Cortex of kidney (tissue), 1 donor: ENCODE data around the gene HOXB13.
"Not testable (repeated sequence)": the region's sequence is repeated elsewhere in the genome, so short reads cannot be mapped to it uniquely, and the experiment has no call there.

Experiments
- DNase-seq: peaks from one replicate; lab custom pipeline; 2025; lab: John Stamatoyannopoulos, UW

The HOXB13 gene

GRCh38 chr17:48726114-48726915 is 2.2 kb downstream of the HOXB13 start:
- no peak for DNase-seq

GRCh38 chr17:48725288-48726064 is 3.1 kb downstream of the HOXB13 start:
- DNase-seq, result no peak

GRCh38 chr17:48725004-48725287 is 3.6 kb downstream of the HOXB13 start:
- no peak for DNase-seq

- DNase-seq, result no peak
These were observed 4.1 kb downstream of the HOXB13 start for GRCh38 chr17:48724251-48725003.

GRCh38 chr17:48723423-48724250 is 4.9 kb downstream of the HOXB13 start:
- DNase-seq, result no peak

- DNase-seq, result no peak
These were observed 5.6 kb downstream of the HOXB13 start, which contains the start of gene PRAC2 for GRCh38 chr17:48722915-48723422. PRAC2 (plus strand) TSS chr17:48723185; CDS start chr17:48724411, 1,226 bp downstream.

- DNase-seq, result no peak
These were observed 6.2 kb downstream of the HOXB13 start, which contains the start of gene PRAC1 for GRCh38 chr17:48722201-48722907. PRAC1 (minus strand) TSS chr17:48722518; CDS start chr17:48722392, 126 bp downstream.

GRCh38 chr17:48721009-48721402 is 7.5 kb downstream of the HOXB13 start:
- DNase-seq, result no peak

GRCh38 chr17:48720266-48721008 is 8.1 kb downstream of the HOXB13 start:
- DNase-seq, result no peak

- no peak for DNase-seq
These were observed 8.8 kb downstream of the HOXB13 start for GRCh38 chr17:48719642-48720265.

- no peak for DNase-seq
These were observed 9.5 kb downstream of the HOXB13 start for GRCh38 chr17:48718761-48719641.

GRCh38 chr17:48718227-48718760 is 10.3 kb downstream of the HOXB13 start:
- no peak for DNase-seq

GRCh38 chr17:48717367-48718226 is 11.0 kb downstream of the HOXB13 start:
- DNase-seq, result no peak

GRCh38 chr17:48716549-48716948 is 12.0 kb downstream of the HOXB13 start:
- DNase-seq, result not testable (repeated sequence)

- no peak for DNase-seq
These were observed 12.8 kb downstream of the HOXB13 start for GRCh38 chr17:48715496-48716399.

- no peak for DNase-seq
These were observed 17.4 kb downstream of the HOXB13 start for GRCh38 chr17:48711128-48711527.
